Embryonic facial prominence (tissue), 1 donor: Measurements from ENCODE around the gene SOCS1.

ENCODE experiments used
- DNase-seq: peaks from one replicate; pipeline ENCODE4 v3.0.0-alpha.2; 2016; ENCODE audit errors: extremely low spot score

Gene SOCS1

GRCh38 chr16:11260596-11260966 lies 4.6 kb upstream of the SOCS1 start:
- DNase-seq = no peak

GRCh38 chr16:11259655-11260595 lies 3.9 kb upstream of the SOCS1 start:
- no peak for DNase-seq

DNA sequence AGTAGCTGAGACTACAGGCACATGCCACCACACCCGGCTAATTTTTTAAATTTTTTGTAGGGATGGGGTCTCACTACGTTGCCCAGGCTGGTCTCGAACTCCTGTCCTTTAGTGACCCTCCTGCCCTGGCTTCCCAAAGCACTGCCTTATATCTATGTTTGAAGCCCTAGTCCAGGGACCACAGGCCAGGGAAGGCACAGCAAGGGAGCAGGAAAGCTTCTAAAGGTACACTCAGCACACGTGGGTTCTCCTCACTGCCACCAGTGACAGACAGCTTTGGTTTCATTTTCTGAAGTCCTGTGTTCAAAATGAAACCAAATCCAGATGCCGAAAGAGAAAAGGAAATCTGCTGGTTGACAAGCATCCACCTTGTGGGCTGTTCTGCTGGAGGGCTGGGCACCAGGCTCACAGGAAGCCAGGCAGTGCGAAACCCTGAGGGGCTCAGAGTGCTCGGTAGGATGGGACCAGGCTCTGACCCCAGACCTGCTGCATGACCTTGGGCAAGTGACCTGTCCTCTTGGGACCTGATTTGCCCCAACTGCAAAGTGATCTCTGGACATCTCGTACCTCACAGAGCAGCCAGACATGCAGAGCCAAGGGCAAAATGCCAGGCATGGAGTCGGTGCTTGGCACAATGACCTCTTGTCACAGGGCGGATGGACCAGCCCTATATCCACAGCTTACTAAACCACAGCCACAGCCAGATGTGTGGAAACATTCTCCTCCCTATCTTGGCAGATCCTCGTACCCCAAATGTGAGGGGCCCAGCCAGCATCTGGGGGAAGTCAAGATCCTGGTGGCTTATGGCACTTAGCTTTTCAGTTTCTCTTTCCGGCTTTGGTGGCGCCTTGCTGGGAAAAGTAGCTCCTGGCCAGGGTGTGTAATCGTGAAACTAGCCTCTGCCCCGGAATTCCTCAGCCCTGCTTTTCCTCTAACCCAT lies 2.8 kb upstream of the SOCS1 start:
- no peak for DNase-seq

DNA sequence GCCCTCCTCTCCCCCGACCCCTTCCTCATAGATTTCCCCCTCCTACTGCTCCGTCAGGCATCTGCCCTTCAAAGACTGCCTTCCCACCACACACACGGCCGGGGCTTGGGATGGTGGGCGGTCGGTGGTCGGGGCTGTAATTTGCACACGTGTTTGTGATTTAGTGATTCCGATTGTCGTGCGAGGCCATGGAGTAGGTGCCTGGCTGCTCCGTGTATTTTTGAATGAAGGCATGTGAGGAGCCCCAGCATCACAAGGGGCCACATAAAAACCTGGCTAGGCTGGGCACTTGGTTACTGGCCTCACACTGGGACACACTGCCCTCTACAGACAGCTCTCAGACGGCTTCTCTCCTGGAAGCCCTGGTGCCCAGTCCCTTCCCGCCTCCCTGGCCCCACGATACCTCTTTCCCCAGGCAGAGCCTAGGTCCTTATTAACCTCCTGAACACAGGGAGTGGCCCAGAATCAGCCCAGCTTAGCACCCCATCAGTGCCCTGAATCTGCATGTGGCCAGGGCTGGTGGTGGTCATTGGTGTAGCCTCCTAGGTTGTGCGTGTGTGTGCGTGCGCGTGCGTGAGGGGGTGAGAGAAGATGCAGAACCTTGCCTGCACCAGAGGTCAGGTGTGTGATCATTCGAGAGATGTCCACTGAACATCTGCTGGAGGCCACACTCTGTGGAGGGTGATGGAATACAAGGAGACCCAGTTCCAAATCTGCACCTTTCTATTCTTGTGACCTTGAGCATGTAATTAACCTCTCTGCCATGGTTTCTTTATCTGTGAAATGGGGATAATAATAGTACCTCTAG lies 1.3 kb upstream of the SOCS1 start:
- DNase-seq = peak; percentile 59

GRCh38 chr16:11256661-11257130 lies 692 bp upstream of the SOCS1 start:
- no peak for DNase-seq

GRCh38 chr16:11254913-11255736 lies 879 bp downstream of the SOCS1 start:
- no peak for DNase-seq

DNA sequence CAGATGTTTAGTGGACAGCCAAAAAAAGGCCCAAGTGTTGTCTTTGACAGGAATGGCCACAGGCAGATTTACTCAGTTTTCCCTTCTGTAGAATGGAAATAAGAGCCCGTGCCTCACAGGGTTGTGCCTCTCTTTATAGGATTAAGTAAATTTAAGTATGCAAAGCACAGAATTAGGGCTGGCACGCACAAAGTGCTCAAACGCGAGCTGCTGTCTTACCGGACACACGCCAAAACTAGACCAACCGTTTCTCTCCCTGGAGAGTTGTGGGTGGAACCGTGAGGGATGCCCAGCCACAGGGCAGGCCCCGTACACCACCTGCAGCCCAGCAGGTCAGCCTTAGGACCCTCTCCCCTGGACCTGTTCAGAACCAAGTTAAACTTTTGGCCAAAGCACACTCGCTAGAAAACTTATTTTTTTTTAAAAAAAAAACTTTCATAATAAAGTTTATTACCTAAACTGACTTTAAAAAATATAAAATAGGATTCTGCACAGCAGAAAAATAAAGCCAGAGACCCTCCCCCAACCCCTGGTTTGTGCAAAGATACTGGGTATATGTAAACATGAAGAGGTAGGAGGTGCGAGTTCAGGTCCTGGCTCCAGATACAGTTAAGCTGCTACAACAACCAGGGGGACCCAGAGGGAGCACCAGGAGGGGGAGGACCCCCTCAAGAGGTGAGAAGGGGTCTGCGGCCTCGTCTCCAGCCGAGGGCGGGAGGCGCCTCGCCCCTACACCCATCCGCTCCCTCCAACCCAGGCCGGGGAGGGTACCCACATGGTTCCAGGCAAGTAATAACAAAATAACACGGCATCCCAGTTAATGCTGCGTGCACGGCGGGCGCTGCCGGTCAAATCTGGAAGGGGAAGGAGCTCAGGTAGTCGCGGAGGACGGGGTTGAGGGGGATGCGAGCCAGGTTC lies 1.8 kb downstream of the SOCS1 start:
- DNase-seq = no peak

DNA sequence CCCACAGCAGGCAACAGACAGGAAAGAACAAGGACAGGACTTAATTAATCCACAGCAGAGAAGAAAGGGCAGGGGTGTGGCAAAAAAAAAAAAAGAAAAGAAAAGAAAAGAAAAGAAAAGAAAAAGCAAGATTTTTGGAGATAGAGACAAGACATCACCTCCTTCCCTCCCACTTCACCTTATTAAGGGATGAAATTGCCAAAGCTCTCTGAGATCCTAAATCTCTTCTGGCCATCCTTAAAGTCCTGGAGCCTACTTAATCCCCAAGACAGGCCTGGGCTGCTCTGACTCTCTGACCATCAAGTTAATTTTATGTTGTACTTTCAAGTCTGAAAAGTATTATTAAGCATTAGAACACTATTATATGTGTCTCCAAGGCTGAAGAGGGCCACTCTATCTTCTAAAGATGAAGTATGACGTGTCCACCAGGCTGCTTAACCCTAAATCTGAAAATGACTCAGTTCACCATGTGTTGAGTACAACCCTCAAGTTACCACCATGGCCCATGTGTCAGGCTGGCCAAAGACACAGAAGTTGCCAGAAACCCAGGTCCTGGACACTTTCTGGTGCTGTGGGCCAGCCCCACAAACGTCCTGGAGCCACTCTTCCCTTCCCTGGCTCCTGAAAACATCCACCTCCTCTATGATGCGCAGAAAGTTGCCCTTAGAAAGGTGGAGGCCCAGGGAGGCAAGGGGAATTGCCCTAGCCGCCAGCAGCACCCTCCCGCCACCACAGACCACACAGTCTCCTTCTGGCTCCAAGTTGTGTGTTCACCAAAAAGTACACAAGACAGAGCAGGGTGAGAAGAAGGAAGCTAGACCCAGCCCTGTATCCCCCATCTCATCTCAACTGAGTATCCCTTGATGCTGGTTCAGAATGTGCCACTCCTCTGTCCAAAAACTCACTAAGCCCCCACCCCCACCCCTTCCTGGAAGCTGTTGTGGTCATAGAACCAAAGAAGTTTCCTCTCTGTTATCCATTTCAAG lies 2.7 kb downstream of the SOCS1 start:
- DNase-seq = no peak

DNA sequence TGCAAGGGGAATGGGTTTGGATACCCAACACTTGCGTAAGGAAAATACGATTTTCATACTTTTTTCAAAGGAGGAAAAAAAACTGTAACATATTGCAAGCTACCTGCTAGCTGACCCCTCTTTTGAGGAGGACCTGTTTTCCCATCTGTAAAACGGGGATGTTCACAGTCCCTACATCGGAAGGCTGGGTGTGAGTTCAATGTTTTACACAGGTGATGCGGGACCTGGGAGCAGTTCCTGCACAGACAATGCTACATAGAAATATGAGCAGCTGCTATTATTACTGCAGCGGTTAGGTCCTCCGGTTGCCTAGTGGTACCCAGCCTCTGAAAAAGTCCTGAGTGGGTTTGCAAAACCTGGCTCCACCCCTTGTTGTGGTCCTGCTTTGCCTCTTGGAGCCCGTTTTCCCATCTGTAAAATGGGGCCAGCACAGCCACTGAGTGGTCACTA lies 3.5 kb downstream of the SOCS1 start:
- no peak for DNase-seq

DNA sequence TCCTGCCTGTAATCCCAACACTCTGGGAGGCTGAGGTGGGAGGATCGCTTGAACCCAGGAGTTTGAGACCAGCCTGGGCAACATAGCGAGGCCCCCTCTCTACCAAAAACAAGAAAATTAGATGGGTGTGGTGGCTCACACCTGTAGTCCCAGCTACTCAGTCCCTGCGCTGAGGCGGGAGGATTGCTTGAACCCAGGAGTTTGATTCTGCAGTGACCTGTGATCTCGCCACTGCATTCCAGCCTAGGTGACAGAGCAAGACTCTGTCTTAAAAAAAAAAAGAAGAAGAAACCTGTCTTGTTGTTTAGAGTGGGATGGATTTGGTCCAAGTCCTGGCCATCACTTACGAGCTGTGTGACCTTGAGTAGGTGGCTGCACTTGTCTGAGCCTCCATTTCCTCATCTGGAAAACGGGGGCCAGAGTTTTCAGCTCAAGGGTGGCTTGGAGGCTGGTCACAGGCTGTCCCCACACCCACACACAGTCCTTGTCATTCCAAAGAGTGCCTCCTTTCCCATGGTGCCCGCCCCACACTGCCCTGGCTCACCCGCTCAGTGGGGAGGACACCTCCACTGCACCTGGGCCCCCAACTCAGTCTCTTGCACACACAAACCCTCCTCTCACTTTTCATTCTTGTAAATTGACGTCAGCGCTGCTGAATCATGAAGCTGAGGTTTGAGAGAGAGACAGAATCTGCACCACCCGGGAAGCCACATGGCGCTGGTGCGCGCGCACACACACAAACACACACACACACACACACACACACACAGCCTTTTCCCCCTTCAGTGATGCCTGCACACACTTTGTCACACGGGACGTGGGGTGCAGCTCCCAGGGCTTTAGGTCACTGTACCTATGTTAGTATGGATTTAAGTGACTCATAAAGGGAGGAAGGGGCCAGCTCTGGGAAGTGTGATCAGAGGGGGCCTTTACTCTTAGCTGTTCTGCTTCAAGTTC lies 4.2 kb downstream of the SOCS1 start:
- DNase-seq = no peak

DNA sequence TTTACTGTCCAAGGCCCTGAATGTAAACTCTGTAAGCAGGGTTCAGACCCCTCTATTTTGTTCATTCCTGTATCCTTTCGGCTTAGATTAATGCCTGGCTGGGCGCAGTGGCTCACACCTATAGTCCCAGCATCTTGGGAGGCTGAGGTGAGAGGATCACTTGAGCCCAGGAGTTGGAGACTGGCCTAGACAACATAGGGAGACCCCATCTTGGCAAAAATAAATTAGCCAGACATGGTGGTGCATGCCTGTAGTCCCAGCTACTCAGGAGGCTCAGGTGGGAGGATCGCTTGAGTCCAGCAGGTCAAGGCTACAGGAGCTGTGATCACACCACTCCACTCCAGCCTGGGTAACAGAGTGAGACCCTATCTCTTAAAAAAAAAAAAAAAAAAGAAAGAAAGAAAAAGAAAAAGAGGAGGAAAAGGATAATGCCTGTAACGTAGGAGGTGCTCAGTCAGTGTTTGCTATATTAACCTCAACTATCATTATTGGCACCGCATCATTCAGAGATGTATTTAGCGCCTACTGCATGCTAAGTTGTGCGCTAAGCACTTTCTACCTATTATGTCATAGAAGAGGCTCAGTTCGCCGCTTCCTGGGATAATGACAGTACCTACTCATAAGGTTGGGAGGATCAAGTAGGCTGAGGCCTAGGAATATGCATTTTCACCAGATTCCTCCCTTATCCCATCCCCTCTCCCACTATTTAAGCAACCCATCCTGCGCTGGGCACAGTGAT lies 5.0 kb downstream of the SOCS1 start:
- no peak for DNase-seq

GRCh38 chr16:11250091-11250785 lies 5.8 kb downstream of the SOCS1 start:
- no peak for DNase-seq

DNA sequence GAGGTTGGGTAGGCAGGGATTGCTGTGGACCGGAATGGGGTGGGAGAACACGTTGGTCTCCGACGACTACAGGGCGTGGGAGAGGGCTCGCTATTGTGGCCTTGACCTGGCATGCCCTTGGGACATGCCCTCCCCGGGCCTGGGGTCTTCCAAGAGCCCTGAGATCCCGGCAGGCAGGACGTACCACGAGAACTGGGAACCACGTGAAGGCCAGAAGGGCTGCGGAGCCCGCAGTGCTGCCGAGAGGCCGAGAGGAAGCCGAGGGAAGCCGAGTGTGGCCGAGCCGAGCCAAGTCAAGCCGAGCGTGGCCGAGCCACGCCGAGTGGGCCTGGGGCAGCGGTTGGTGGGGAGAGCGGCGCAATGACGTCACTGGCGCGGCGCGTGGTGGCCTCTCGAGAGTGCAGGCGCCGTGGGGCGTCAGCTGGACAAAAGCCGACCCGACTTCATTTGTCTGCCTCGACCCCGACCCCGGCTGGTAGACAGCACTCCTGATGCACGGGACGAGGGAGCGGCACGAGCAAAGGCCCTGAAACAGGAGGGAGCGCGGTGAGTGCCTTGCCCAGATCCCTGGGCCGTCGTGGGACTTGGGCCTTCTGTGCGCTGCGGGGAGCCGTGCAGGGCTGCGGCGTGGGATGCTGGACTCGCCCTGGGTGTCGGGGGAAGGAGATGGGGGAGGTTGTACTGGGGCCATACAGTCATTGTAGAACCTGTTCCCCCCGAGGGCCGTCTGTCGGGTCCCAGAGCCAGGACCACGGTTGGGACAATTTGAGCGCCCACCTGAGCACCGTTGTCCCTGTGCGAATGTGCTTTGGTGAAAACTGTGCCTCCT lies 6.6 kb downstream of the SOCS1 start:
- DNase-seq = no peak

GRCh38 chr16:11248133-11248532 lies 7.9 kb downstream of the SOCS1 start:
- no peak for DNase-seq

DNA sequence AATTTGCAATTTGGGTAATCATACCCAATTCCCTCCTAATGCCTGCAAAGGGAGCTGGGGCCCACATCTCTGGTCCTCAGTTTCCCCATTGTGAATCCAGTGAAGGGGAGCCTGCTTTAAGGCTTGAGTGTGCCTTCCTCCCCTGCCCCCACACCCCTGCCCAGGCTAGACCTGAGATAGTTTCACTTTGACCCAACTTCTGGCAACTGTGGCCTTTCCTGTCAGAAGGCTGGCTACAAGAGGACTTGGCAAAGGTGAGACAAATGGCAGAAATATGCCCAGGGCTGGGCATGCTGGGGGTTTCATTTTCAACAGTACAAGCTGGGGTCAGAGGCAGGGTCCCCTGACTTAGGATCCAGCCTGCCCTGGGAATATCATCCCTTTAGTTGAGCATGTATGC lies 10.0 kb downstream of the SOCS1 start:
- no peak for DNase-seq
